KOPT-K1 (cell line): Measurements from ENCODE around the gene DBP.
A peak's percentile ranks its signal among the peaks of the same experiment; 100 is the strongest.

ENCODE experiments used
- H3K27ac ChIP-seq: fragments of 200-600 bp; sonication (generic); 2 replicates; pipeline ENCODE4 v1.5.1; 2016; ENCODE audit warnings: antibody characterized with exemption, mild to moderate bottlenecking, low read depth, low read length; ENCODE audit not compliant: poor library complexity, severe bottlenecking
- H3K36me3 ChIP-seq: fragments of 200-600 bp; sonication (generic); 2 replicates; pipeline ENCODE4 v1.5.1; 2017; ENCODE audit warnings: antibody characterized with exemption, mild to moderate bottlenecking, low read length, moderate library complexity; ENCODE audit not compliant: insufficient read depth
- H3K9me3 ChIP-seq: fragments of 200-600 bp; sonication (generic); 2 replicates; pipeline ENCODE4 v1.5.1; 2017; ENCODE audit warnings: antibody characterized with exemption, low read length, mild to moderate bottlenecking; ENCODE audit not compliant: insufficient read depth, poor library complexity, severe bottlenecking

Gene DBP

DNA sequence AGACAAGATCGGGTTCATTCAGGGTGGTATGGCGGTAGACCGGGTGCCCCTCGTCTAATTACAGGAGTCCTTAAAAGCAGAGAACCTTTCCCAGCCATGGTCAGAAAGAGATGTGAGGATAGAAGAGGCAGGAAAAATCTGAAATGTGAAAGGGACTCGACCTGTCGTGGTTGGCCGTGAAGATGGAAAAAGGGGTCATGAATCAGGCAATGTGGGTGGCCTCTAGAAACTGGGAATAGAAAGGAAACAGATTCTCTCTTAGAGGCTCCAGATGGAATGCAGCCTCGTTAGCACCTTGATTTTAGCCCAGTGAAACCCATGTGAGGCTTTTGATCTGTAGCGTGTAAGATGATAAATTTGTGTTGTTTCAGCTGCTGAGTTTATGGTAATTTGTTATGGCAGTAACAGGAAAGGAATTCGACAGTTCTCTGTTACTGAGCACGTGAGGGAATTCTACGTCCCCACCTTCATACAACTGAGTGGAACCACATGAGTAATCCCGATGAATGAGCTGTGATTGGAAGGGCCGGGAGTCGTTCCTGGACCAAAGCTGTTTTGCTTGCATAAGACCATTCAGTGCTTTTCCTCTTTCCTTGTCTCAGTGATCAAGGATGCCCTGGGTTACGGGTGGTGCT is 19.8 kb upstream of the DBP start:
- H3K36me3 ChIP-seq: no peaks in the 10 kb centered on the region
- H3K9me3 ChIP-seq: no peaks in the 10 kb centered on the region
- no peak overlapping the region for H3K27ac ChIP-seq

DNA sequence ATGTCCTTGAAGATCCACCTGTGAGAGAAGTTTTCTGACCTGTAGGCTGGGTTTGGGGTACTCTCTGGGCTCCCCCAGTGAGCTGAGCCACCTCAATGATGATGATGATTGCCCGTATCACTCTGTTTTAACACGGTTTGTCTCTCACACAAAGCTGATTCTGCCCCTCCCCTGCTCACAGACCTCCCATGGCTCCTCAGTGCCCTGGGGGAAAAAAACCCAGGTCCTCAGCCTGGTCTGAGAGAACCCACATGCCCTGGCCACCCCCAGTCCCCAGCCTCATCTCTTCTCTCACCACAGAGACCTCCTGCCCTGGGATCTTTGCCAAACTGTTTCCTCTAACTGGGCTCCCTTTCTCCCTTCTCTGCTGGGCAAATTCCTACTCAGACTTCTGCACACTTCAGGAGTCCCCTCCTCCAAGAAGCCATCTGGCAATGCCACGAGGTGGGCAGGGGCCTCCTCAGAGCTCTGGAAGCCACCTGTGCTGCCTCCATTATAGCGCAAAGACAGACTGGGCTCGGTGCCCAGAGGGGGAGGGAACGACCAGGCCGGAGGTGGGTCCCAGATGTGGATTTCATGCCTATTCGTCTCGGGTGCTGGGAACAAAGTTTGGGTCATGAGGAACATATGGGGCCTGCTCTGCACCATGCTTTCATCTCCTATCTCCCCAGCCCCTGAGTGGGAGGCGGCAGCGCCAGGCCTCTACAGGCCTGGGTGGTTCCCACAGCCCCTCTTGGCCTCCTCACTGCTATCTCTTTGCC is 17.3 kb upstream of the DBP start:
- no peaks in the 10 kb centered on the region for H3K9me3 ChIP-seq
- peak overlapping the region; percentile 54 for H3K27ac ChIP-seq
- H3K36me3 ChIP-seq: no peaks in the 10 kb centered on the region

DNA sequence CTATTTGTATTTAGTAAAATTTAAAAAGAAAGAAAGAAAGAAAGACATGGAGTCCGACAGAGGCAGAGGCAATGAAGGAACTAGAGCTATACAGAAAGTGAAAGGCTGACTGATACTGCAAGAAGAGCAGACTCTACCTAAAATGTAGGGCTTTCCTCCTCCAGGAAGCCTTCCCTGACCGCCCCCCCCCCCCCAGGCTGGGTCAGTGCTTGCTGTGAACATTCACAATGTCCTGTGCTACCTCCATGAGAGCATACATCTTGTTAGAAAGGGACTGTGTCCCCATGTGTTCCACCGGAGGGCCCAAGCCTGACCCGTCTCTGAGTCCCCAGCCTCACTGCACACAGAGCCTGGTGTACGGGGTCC is 14.5 kb upstream of the DBP start:
- no peak overlapping the region for H3K27ac ChIP-seq
- H3K36me3 ChIP-seq: no peaks in the 10 kb centered on the region

DNA sequence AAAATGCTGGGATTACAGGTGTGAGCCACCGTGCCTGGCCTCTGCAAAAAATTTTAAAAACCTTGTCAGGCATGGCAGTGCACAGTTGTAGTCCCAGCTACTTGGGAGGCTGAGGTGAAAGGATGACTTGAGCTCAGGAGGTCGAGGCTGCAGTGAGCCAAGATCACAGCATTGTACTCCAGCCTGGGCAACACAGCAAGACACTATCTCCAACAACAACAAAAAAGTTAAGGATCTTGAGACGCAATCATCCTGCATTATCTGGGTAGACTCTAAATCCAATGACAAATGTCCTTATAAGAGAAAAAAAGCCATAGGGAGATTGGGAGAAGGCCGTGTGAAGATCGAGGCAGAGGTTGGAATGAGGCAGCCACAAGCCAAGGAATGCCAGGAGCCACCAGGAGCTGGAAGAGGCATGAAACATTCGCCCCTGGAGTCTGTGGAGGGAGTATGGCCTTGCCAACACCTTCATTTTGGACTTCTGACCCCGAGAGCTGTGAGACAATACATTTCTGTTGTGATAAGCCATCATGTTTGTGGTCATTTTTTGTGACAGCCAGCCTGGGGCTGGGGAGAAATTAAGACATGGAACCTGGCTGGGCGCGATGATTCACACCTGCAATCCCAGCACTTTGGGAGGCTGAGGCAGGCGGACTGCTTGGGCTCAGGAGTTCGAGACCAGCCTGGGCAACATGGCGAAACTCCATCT is 13.9 kb upstream of the DBP start:
- no peak overlapping the region for H3K27ac ChIP-seq
- no peaks in the 10 kb centered on the region for H3K9me3 ChIP-seq
- no peaks in the 10 kb centered on the region for H3K36me3 ChIP-seq

More for the DNA sequence above, 14.5 kb upstream of the DBP start:
- H3K9me3 ChIP-seq: no peaks in the 10 kb centered on the region

DNA sequence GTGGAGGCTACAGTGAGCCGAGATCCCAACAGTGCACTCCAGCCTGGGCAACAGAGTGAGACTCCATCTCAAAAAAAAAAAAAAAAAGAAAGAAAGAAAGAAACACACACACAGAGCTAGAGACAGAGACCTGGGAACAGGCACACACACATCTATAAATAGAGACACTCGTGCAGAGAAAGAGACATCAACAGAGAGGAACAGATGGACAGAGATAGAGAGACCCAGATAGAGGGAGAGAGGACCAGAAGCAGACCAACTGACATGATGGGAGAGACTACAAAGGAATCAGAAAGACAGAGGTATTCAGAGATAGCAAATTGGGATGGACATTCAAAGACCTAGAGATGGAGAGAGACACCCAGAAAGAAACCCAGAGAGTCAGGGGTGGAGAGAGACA is 11.0 kb upstream of the DBP start:
- H3K27ac ChIP-seq: no peak overlapping the region
- no peaks in the 10 kb centered on the region for H3K36me3 ChIP-seq
- H3K9me3 ChIP-seq: no peaks in the 10 kb centered on the region

DNA sequence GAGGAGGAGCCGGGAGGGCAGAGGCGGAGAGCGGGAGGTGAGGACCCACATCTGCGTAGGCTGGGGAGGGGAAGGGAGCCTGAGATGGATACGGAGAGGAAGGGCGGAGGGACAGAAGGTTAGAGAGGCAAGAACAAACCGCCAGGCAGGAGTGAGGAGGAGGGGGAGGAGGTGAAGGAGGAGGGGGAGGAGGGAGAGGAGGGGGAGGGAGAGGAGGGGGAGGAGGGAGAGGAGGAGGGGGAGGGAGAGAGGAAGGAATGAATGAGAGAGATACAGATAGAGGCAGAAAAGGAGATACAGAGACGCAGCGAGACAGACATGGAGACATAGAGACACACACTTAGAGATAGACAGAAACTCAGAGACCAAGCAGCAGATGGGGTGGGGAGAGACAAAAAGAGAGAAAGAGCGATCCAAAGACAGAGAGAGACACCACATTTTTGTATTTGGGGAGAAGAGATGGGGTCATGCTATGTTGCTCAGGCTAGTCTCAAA is 9.6 kb upstream of the DBP start:
- H3K9me3 ChIP-seq: no peaks in the 10 kb centered on the region
- H3K27ac ChIP-seq: peak overlapping the region; percentile 56
- H3K36me3 ChIP-seq: no peaks in the 10 kb centered on the region

DNA sequence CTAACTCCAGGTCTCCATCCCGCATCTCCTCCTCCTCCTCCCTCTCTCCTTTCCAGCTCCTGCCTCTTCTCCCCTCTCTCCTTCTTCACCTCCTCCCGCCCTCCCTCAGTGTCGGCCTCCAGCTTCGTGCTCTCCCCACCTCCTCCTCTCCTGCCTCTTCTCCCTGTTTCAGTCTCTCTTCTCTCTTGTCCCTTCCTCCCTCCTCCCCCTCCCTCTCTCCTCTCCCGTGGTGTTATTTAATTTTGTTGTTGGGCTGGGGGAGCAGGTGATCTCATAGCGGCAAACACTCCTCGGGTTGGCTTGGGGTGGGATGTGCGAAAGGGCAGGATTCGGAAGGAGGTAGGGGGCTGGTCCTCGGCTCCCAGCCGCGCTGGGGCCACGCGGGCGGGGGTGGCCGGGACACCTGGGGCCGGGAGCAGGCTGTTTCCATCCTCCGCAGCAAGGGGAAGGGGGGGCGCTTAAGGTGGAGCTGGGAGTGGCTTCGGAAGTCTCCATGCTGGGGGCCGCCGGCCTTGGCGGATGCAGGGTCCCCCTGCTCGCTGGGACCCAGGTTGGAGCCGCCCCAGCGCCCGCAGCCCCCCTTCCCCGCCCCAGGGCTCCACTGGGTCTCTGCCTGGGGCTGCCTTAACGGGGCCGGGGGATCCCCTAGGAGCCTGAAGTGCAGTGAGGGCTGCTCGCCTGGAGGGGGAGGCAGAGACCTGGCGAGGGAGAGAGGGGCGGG is 9.0 kb upstream of the DBP start, which contains the start of gene CA11:
Gene CA11 (minus strand): TSS at position 187 of the 721 bp plus-strand sequence. CDS start 555 bp downstream, outside the sequence.
- no peaks in the 10 kb centered on the region for H3K9me3 ChIP-seq
- H3K36me3 ChIP-seq: no peaks in the 10 kb centered on the region
- H3K27ac ChIP-seq: peak within 1 kb of the TSS; percentile 56

DNA sequence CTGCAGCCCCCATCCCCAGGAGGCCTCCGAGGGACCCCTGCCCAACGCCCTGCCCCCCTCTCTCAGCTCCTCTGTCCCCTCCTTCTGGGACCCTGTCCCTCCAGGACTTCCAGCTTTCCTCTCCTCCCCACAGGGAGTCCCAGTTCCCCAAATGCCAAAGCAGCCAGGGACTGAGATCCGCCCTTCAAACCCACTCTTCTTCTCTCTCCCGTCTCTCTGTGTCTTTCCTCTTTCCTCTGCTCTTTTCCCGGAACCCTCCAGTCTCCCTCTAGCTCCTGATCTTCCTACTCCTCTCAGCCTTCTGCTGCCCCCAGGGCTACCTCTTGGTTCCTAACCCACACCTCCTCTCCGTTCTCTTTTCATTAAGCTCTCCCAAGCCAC is 8.4 kb upstream of the DBP start:
- H3K27ac ChIP-seq: peak overlapping the region; percentile 56
- H3K9me3 ChIP-seq: no peaks in the 10 kb centered on the region
- H3K36me3 ChIP-seq: no peaks in the 10 kb centered on the region

DNA sequence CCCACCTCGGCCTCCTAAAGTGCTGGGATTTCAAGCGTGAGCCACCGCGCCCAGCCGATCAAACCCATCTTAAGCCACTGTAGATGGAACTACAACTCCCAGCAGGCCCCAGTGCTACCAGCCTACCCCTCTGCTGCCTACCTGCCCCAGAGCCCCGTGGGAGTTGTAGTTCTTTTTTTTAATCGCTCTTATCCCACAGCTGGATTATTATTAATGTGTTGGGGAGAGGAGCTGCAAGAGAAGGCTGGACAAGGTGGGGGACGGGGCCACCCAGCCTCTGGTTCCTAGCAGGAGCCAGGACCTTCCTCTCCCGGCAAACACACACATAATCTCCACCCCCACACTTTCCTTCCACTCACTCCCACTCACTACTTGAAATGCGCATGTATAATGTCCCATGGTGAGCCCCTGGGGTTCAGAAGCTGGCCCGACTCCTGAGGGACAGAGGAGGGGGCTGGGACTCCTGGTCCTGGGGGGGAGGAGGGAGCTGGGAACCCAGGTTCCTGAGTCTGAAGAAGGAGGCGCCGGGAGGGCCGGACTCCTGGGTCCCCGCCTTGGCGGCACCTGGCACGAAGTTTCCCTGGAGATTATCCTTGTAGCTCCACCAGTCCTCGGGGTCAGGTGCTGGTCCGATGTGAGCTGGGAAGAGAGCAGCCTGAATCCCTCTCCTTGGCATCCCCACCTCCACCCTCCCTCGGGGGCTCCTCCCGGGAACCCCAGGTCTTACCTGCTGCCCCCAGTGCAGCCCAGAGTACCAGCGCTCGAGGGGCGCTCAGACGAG is 7.8 kb upstream of the DBP start:
- Histone ChIP-seq H3K9me3 (no peaks in the 10 kb centered on the region), H3K27ac (peak overlapping the region; percentile 56), H3K36me3 (no peaks in the 10 kb centered on the region)

DNA sequence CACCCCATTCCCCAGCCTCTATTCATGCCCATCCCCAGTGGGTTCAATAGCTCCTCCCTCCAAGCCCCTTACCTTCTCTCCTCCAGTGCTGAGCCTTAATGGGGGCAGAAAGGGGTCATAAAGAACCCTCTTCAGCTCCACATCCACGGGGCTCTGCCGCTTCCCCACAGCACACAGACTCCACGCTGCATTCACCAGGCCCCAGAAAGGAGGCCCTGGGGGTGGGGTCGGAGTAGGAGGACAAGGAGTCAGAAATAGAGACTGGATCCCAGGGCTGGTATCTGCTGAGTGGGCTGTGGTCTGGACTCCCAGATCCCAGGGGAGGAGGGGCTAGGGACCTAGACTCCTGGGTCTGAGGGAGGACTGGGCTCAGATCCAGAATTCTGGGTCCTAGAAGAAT is 7.2 kb upstream of the DBP start:
- H3K9me3 ChIP-seq: no peaks in the 10 kb centered on the region
- no peak overlapping the region for H3K27ac ChIP-seq
- H3K36me3 ChIP-seq: no peaks in the 10 kb centered on the region

DNA sequence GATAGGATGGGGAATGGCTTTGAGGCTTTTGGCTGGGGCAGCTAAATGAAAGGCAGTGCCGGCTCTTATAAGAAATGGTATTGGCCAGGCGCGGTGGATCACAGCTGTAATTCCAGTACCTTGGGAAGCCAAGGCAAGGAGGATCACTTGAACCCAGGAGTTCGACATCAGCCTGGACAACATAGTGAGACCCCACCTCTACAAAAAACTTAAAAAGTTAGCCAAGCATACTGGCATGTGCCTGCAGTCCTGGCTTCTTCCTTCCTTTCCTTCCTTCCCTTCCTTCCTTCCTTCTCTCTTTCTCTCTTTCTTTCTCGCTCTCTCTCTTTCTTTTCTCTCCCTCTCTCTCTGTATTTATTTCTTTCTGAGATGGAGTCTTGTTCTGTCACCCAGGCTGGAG is 5.7 kb upstream of the DBP start:
- H3K9me3 ChIP-seq: no peaks in the 10 kb centered on the region
- H3K27ac ChIP-seq: no peak overlapping the region
- H3K36me3 ChIP-seq: no peaks in the 10 kb centered on the region

DNA sequence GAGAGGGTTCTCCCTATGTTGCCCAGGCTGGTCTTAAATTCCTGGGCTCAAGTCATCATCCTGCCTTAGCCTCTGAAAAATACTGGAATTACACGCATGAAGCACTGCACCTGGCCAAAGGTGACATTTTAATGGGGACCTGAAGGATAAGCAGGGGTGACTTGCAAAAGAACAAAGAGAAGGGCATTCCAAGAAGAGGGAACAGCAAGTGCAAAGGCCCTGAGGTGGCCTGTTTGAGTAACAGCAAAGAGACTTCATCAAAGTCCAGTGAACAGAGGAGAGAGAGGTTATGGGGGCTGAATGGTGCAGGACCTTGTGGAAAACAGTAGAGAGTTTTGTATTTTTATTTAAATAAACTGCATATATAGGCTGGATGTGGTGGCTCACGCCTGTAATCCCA is 4.7 kb upstream of the DBP start:
- Histone ChIP-seq H3K27ac (no peak overlapping the region), H3K36me3 (no peaks in the 10 kb centered on the region), H3K9me3 (no peaks in the 10 kb centered on the region)

DNA sequence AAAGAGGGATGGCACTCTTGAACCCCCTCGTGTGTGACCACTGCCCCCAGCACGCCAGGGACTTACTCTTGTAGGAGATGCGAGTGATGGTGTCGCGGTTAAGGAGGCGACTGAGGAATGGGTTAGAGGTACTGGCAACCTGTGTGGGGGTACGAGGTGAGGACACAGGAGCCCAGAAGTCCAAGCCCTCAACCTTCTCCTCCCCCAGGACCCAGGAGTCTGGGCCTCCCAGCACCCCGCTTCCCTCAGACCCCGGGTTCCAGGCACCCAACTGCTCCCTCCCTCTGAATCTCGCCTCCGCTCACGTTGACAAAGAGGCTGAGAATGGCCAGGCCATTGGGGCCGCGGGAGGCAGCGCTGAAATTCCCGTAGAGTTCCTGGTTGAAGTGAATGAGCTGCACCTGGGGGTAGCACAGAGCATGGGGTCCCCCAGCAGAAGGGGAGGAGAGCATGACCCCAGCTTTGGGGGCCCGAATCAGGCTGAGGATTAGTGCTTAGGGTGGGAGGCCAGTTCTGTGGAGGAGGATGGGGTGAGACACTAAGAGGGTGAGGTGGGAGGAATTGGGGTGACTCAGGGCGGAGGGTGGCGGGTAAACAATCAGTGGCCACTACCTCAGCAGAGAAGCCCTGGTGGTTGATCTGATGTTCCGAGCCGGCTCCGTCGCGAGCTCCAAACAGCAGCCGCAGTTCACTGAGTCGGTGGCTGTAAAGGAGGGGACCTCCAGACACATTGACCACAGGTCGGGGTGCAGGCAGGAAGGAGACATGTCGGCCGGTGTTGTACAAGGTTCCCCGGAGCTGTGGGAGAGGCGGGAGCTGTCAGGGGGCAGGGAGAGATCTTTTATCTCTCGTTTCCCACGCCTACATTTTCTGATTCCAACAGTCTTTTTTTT is 2.5 kb upstream of the DBP start:
- no peaks in the 10 kb centered on the region for H3K36me3 ChIP-seq
- no peak overlapping the region for H3K27ac ChIP-seq
- H3K9me3 ChIP-seq: no peaks in the 10 kb centered on the region
